PC-9 (cell line): ENCODE data around the gene ART1.

Source experiments
- CTCF ChIP-seq: fragments of 200-600 bp; sonication (generic); conservative IDR thresholded peaks from 2 replicates; pipeline ENCODE4 v1.6.1; 2017; ENCODE audit warnings: mixed run types, antibody characterized with exemption, mild to moderate bottlenecking, moderate library complexity
- EZH2 ChIP-seq: fragments of 200-600 bp; sonication (generic); IDR thresholded peaks from 2 replicates; pipeline ENCODE4 v1.8.0; 2017; ENCODE audit warnings: antibody characterized with exemption, low read depth

DNA sequence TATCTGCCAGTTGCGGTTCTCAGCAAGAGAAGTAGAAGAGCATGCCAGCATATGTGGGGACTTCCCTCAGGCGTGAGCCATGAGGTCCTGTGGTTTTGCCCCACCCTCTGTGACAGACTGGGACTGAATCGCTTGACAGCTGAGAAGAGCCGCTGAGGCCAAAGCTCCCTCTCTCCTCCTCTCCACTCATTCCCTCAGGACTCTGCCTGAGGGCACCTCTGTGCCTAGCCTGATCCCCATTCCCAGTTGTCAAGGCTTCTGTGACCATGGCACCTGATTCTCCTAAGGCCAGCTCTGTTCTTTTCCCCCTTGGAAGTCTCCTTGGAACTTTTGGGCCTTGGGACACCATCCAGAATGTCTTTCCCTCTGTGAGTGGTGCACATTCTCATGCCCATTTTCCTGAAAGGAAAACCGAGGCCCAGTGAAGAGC lies 30.2 kb upstream of the ART1 start:
- TF ChIP-seq EZH2 (no peak), CTCF (no peak)
